Activated CD8-positive, alpha-beta memory T cell treated with anti-CD3 and anti-CD28 coated beads for 48 hours (primary cell): ENCODE data around the gene TIPIN.
A peak's percentile ranks its signal among the peaks of the same experiment; 100 is the strongest.
"Not testable (repeated sequence)": the region's sequence is repeated elsewhere in the genome, so short reads cannot be mapped to it uniquely, and the experiment has no call there.

Experiments
- DNase-seq, 3 experiments: peaks; one replicate each; pipeline ENCODE4 v3.0.0-alpha.2; 2020; ENCODE audit warnings: low read depth in 2 of 3, low spot score in 2 of 3

The TIPIN gene, protein sequence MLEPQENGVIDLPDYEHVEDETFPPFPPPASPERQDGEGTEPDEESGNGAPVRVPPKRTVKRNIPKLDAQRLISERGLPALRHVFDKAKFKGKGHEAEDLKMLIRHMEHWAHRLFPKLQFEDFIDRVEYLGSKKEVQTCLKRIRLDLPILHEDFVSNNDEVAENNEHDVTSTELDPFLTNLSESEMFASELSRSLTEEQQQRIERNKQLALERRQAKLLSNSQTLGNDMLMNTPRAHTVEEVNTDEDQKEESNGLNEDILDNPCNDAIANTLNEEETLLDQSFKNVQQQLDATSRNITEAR

DNA sequence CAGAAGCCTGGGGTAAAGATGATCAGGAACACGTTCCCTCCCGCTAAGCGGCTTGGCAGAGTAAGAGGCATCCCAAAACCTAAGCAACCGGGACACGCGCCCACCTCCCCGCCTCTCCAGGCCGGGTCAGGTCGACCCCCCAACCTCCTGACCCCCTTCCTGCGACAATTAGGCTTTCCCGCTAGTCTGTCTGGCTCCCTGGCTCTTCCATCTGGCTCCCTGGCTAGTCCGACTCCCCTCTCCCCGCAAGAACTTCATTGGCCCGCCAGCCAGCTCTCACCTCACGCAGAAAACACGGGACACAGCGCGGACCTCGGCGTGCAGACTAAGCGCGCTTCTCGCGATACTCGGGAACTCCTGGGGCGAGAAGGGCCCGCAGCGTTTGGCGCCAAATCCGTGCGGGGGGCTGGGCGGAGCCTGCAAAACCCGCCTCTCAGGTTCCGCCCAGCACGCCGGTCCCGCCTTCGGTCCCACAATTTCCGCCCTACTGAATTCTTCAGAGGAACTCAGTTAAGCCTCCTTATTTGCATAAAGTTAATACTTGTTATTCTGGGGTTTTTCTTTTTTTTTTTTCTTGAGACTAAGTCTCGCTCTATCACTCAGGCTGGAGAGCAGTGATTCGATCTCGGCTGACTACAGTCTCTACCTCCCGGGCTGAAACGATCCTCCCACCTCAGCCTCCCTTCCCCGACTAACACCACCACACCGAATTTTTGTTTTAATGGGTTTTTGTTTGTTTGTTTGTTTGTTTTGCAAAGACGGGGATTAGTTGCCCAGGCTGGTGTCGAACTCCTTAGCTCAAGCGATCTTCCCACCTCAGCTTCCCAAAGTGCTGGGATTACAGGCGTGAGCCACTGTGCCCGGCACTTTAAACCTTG lies at the start of gene TIPIN:
TIPIN (minus strand) TSS at position 327 of the 878 bp plus-strand sequence. CDS start 3,738 bp downstream, outside the sequence.
- peak; percentile 90 to 95 (median 94) for DNase-seq

DNA sequence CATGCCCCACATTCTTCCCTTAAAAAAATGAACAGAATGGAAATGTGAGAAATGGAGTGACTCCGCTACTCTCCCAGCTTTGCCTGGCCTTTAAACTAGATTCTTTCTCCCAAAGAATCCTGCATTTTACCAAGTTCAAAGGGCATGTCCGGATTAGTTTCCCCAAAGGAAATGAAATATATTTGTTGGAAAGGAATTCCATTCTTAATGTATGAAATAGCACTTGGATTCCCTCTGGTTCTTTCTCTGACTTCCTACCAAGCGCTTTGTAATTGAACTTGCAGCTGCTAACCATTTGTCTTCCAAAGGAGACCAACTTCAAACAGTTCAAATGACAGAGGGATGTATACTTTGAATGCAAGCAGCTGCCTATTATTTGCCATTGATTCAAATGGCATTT lies 49.1 kb upstream of the TIPIN start:
- no peak for DNase-seq

DNA sequence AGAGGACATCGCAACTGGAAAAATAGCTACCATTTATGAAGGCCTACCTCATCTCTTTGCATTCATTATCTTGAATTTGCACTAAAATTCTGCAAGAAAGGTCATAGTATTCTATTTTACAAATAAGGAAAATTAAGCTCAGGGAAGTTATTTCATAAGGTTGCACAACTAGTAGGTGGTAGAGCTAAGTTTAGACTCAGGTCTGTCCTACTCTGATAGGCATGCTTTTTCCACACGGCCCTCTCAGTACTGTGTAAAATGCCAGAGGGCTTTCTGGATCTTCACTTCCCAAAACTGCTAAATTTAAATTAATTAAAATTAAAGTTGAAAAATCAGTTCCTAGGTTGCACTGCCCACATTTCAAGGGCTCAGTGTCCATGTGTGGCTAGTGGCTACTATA lies 48.5 kb upstream of the TIPIN start:
- no peak for DNase-seq

DNA sequence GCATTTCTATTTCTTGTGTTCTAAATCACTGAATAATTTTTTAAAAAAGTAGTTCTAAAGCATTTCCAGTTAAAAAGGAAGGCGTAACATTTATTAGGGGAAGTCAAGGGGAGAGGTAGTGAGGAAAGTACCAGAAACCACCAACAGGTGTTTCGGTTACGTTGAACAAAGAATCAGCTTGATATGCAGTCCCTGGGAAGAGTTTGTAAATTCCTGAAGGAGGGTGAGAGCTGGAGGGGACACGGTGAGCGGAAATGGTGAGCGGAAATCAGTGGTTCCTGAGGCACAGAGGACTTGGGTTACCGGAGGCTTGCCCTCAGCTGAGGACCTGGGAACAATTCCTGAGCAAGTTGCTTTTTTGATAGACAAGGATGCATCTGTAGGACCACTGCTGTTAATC lies 48.0 kb upstream of the TIPIN start:
- DNase-seq = no peak

DNA sequence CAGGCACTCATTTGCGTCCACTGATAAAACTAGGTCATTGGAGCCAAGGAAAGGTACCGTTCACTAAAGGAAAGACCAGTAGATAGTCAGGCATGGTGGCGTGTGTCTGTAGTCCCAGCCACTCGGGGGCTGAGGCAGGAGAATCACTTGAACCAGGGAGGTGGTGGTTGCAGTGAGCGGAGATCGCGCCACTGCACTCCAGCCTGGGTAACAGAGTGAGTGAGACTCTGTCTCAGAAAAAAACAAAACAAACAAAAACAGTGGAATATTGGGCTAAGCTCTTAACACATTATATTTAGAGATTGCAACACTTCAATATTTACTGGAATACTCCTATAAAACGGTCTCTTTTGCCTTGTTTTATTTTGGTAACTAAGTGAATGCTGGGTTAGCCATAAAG lies 47.6 kb upstream of the TIPIN start:
- no peak for DNase-seq

DNA sequence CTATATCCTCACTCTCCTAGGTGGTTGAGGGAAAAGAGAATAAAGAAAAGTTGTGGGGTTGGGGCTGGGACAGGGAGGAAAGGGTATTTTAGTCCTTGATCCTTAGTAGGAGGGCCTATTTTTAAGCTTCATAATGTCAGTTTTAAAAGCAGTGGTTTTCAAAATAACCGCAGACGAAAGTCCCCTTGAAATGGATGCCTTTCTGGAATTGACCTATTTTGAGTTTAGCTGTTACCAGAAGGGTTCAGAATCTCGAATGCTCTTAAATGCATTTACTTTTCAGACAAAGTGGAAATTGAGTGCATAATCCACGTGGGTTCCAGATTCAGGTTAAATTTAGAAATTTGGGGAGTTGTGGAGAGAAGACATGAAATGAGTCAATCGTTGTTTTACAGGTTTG lies 46.8 kb upstream of the TIPIN start:
- no peak for DNase-seq

DNA sequence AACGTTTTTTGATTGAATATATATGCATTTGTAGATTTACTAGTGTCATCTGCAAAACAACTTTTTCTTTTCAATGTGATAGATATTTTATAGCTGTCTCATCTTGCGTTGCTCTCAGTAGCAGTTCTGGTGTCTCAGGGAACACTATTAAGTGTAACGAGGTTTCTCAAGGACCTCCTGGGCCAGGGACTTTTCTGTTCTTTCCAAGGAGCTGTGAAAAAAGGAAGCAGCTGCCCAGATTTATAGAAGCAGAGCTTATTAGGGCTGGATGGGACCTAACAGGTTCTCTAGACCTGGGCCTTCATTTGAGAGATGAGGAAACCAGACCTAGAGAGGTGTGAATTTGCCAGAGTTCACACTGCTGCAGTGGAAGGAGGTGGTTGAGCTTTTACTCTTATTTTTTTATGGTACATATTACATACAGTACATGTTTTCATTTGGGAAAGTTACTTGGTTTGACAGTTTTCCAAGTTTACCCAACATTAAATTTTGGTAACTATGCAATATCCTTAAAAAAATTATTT lies 46.3 kb upstream of the TIPIN start:
- no peak for DNase-seq

DNA sequence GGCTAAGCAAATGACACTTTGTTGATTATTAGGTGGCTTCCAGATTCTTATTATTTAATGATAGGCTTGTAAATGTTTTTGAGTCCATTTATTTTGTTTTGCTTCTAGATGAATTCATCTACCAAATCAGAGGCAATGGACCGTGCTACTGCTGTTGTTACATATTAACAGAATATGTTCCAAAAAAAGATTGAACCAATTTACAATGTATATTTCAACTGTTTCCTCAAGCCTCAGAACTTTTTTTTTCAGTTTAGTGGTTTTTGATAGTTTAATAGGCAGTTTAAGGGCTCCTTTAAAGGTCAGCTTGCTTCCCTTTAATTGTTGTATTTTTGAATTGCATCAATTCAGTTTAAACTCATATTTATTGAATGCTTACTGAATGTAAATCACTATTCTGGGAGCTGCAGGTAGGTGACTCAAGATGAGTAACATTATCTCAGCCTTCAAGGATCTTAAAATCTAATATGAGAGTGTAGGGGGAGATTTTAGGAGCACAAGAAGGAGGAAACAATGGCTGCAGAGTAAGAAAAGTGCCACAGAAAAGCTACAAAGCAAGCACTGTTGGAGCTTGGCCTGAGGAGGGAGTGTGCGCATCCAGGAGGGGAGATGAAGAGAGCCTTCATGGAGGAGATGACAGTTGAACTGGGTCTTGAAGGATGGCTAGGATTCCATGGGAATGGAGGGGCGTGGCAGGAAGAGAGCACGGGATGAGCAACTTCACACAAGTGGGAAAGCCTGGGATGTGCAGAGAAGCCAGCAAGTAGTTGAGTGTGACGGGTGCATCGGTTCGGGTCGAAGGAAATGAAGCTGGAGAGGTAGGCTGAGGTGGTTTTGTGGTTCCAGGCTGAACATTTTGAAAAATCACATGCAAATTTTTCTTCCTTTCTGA lies 44.9 kb upstream of the TIPIN start:
- DNase-seq = no peak

DNA sequence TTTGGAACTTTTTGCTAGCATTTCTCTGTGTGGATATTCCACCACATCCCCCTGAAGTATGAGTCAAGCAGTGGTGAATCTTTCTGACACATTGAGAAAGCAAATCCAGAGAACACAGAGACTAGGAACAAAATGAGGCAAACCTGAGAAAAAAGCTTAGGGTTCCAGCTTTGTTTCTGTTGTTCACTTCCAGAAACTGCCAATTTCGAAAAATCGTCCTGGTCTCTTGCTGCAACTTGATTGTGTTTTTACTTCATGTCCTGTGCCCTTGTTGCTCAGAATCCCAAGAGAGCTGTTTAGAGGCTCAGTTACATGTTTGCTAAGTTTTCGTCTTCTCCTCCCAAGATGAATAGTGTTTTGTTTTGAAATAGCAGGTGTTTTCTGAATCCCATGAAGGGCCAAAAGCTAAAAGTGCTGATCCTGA lies 43.9 kb upstream of the TIPIN start:
- DNase-seq = no peak

DNA sequence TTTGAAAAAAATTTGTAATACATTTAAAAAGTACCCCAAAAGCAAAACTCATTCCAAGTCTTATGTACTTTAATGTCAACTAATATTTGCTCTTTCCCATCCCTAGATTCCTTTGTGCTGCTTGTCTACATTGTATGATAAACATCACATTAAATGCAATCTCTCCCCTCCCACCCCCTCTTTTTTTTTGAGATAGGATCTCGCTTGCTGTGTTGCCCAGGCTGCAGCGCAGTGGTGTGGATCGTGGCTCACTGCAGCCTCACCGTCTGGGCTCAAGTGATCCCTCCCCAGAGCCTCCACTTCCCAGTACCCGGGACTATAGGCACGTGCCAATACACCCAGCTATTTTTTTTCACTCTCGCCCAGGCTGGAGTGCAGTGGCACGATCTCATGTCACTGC lies 42.8 kb upstream of the TIPIN start:
- DNase-seq = no peak

DNA sequence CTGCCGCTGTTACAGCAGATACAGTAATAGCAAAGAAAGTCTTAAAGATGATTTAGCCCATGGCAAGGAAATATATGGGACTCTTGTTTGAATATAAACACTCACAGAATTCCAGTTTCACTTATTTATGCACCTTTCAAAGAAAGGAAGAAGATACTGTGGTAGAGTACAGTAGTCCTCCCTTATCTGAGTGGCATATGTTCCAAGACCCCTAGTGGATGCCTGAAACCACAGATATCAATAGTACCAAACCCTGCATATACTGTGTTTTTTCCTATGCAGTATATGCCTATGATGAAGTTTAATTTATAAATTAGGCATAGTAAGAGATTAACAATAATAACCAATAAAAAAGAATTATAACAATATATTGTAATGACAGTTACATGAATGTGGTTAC lies 38.4 kb upstream of the TIPIN start:
- no peak for DNase-seq

DNA sequence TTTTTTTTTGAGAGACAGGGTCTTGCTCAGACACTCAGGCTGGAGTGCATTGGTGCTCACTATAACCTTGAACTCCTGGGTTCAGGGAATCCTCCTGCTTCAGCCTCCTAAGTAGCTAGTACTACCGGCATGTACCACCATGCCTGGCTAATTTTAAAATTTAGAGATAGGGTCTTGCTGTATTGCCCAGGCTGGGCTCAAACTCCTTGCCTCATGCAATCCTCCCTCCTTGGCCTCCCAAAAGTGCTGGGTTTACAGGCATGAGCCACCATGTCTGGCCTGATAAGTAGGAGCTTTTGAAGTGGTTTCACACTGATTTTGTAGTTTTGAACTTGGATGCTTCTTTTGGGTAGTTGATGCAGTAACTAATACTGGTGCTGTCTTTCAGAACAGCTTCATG lies 38.0 kb upstream of the TIPIN start:
- DNase-seq = no peak

DNA sequence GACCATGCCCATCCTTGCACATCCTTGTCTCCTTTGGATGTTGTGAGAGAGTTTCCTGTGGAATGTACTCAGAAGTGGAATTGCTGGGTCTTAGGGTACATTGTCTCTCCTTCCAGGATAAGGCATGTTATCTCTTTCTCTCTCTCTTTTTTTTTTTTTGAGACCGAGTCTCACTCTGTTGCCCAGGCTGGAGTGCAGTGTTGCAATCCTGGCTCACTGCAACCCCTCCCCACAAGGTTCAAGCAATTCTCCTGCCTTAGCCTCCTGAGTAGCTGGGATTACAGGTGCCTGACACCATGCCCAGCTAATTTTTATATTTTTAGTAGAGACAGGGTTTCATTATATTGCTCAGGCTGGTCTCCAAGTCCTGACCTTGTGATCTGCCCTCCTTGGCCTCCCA lies 36.6 kb upstream of the TIPIN start:
- not testable (repeated sequence) for DNase-seq

DNA sequence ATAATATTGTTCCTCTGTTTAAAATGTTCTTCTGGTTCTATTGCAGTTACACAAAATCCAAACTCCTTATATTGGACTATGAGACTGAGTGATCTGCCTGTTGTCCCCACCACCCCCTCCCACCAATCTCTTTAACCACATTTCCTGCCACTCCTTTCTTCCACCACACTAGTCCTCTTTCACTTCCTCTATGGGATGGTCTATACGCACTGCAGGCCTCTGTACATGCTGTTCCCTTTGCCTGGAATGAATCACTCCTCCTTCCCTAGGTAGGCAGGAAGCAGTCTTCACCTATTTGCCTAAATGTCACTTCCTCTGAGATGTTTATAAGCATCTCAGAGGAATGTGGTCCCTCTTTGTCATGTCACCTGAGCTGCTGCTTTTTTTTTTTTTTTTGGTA lies 34.2 kb upstream of the TIPIN start:
- DNase-seq = no peak

DNA sequence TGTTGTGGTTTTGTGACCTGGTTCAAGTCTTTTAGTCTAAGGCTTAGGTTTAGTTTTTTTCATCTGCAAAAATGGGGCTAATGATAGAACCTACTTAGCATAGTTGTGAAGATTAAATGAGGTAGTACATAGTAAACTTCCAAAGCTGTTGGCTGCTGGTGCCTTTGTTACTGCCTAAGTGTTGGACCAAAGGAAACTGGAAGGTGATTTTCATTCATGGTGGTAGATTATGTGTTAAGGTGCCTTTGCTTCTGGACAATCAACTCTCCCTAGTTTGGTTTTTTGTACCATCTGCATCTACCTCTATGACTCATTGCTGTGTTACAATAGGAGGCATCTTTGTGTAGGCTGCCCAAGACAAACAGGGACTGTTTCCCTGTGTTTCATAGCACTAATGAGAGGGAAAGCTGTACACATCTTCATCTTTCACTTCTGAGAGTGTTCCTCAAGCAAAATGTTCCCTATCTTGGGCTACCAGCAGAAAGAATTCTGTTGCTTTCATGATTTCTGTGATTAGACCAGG lies 33.4 kb upstream of the TIPIN start:
- DNase-seq = no peak

DNA sequence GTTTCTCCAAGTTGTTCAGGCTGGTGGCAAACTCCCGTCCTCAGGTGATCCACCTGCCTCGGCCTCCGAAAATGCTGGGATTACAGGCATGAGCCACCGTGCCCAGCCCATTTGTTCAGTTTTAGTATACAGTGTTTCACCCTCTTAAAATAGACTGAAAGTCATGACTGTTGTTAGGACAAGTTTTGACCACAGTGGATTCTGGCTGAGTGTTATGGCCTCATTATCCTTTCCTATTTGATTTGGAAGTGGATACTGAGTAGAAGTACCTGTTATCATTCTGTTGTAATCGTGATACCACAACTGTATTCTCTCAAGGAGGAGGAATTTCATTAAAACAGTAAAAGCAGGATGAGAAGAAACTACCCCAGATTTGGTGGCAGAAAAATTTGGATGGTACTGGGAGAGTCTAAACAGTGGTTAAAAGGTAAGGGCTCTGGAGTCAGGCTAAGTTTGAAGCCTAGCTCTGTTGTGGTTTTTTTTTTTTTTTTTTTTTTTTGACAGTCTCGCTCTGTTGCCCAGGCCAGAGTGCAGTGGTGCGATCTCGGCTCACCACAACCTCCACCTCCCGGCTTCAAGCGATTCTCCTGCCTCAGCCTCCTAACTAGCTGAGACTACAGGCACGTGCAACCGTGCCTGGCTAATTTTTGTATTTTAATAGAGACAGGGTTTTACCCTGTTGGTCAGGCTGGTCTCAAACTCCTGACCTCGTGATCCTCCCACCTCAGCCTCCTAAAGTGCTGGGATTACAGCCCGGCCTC lies 32.8 kb upstream of the TIPIN start:
- no peak for DNase-seq

DNA sequence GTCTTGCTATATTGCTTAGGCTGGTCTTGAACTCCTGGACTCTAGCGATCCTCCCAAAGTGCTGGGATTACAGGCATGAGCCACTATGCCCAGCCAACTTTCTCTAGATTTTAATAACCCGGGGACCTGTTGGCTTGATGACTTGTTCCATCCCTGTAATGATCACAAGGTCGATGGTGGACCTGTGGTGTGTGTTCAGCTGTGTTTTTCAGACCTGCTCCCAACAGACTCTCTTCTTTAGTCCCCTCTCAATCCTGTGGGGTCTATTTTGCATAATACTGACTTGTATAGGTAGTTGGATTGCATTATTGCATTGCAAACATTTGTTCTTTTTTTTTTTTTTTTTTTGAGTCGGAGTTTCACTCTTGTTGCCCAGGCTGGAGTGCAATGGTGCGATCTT lies 32.1 kb upstream of the TIPIN start:
- DNase-seq = no peak

DNA sequence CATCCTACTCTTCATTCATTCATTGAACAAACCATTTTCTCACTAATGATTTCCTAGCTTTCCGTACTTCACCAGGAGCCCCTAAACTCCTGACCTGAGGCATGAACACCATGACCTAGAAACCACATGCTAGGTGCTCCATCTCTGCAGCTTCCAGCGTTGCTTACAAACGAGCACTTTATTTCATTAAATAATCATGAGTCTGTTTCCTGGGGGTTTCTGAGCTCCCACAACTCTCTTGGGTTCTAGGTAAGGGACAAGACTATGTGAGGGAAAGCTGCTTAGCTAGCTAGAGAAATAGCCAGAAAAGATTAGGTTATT lies 31.5 kb upstream of the TIPIN start:
- DNase-seq = no peak

DNA sequence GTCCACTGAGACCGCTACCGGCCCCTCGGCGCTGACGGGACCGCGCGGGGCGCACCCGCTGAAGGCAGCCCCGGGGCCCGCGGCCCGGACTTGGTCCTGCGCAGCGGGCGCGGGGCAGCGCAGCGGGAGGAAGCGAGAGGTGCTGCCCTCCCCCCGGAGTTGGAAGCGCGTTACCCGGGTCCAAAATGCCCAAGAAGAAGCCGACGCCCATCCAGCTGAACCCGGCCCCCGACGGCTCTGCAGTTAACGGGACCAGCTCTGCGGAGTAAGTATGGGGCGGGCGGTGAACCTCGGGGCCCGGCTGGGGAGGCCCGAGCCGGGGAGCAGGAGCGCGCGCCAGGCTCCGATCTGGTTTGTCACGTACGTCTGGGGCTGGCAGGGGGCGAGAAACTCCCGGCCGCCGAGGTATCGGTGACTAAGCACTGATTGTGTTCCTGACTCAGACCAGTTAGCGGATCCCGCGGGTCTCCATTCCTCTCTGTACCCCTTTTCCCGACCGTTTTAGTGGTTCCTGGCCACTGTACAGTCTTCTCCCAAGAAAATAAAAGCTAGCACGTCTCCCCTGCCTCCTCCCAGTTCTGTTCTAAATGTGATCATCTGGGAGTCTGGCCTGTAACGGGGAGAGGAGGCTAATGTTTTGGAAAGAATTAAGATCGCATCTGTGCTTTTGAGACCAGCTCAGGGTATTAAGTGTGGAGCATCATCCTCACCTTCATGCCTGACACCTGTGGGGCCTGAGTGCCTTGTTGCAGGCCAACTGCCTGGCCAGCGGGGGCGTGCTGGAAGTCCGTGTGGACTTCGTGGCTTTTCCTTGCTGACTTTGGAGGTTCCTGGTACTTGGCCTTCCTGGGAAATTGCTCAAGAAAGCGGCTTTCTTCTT lies 30.9 kb upstream of the TIPIN start:
- peak; percentile 61 to 69 (median 63) for DNase-seq
